GM06990 (cell line): ENCODE results near the gene RANBP17.
"Not testable (repeated sequence)": the region's sequence is repeated elsewhere in the genome, so short reads cannot be mapped to it uniquely, and the experiment has no call there.

ENCODE experiments used
- DNase-seq: peaks from one replicate; pipeline ENCODE4 v3.0.0-alpha.2; 2011; ENCODE audit not compliant: insufficient read length; ENCODE audit errors: extremely low read depth
- H3K27me3 ChIP-seq: replicated peaks from 2 replicates; pipeline ENCODE4 v1.6.0; 2011; ENCODE audit warnings: low read length; ENCODE audit not compliant: control insufficient read depth, insufficient read depth
- H3K36me3 ChIP-seq: 2 replicates; pipeline ENCODE4 v1.5.1; 2011; ENCODE audit warnings: low read length; ENCODE audit not compliant: control insufficient read depth, insufficient read depth
- H3K4me3 ChIP-seq: replicated peaks from 2 replicates; pipeline ENCODE4 v1.5.1; 2011; ENCODE audit warnings: low read depth, mild to moderate bottlenecking, control low read depth, low read length
- TF ChIP-seq, protein P1 (sequence below): IDR thresholded peaks from 2 replicates; pipeline ENCODE4 v1.5.1; 2011; ENCODE audit warnings: low read length, control low read depth, mild to moderate bottlenecking, inconsistent platforms; ENCODE audit not compliant: insufficient read depth, poor library complexity, severe bottlenecking

The RANBP17 gene

DNA sequence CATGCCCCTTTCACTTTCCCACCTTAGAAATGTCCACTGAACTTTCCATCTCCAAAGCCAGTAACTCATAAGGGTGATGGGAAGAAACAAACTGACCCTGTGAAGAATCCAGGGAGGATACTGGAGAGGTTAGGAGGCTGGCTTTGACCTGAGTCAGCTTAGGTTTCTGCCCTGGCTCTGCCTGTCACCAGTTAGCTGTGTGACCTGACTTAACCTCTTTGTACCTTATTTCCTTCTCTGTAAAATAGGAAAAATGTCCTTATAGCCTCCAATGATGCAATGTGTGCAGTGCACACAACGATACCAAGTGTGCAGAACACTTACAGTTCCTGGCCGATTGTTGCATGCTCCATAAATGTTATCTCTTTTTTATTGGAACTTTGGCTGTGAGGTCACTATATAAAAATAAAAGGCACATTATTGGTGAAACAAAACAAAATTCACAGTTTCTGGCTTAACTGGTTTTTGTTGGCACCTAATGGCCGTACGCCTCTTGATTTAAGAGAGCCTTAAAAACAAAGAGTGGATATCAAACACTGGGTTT lies 40.5 kb upstream of the RANBP17 start:
- no peaks in the 10 kb centered on the region; the same call in 1 of the 2 replicates for H3K27me3 ChIP-seq
- TF ChIP-seq, protein P1, sequence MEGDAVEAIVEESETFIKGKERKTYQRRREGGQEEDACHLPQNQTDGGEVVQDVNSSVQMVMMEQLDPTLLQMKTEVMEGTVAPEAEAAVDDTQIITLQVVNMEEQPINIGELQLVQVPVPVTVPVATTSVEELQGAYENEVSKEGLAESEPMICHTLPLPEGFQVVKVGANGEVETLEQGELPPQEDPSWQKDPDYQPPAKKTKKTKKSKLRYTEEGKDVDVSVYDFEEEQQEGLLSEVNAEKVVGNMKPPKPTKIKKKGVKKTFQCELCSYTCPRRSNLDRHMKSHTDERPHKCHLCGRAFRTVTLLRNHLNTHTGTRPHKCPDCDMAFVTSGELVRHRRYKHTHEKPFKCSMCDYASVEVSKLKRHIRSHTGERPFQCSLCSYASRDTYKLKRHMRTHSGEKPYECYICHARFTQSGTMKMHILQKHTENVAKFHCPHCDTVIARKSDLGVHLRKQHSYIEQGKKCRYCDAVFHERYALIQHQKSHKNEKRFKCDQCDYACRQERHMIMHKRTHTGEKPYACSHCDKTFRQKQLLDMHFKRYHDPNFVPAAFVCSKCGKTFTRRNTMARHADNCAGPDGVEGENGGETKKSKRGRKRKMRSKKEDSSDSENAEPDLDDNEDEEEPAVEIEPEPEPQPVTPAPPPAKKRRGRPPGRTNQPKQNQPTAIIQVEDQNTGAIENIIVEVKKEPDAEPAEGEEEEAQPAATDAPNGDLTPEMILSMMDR: no peak
- DNase-seq: no peak
- no peaks in the 10 kb centered on the region for H3K36me3 ChIP-seq
- H3K4me3 ChIP-seq: no peak overlapping the region

DNA sequence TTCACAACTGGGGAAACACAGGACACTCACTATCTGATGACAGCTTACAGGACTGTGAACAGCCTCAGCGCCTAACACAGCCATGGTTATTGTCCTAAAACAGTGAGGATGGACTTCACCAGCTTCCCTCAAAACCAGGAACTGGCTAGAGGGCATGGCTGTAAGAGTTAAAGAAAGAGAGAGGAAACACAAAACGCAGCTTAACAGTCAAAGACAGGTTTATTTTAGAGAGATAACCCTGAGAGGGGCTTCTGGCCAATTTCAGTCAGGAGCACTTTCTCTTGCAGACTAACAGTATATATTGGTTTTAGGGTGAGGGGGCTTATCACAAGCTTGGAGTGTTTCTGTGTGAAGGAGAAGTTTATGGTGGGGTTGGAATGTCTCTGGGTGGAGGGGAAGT lies 35.7 kb upstream of the RANBP17 start:
- H3K27me3 ChIP-seq: no peaks in the 10 kb centered on the region; the same call in 1 of the 2 replicates
- no peaks in the 10 kb centered on the region for H3K36me3 ChIP-seq
- DNase-seq: no peak
- TF ChIP-seq, protein P1: no peak
- no peak overlapping the region for H3K4me3 ChIP-seq

DNA sequence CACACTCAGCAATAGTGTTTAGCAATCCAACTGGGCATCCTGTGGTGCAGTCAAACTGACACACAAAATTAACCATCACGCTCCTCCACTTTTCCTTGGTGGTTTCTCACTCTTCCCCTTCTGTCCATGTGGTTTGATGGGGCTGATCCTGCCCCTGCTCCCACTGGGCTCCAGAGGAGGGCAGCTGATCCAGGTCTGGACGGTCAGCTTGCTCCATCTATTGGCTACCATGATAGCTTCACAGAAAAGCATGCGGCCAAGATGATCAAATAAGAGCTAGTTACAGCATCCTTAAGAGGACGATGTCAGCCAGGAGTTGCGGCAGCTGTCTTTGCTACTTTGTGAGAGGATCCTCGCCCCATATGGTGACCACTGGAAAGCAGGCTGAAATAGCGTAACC lies 29.6 kb upstream of the RANBP17 start:
- H3K27me3 ChIP-seq: no peaks in the 10 kb centered on the region; the same call in 1 of the 2 replicates
- no peak overlapping the region for H3K4me3 ChIP-seq
- no peaks in the 10 kb centered on the region for H3K36me3 ChIP-seq
- no peak for DNase-seq
- TF ChIP-seq, protein P1: no peak

DNA sequence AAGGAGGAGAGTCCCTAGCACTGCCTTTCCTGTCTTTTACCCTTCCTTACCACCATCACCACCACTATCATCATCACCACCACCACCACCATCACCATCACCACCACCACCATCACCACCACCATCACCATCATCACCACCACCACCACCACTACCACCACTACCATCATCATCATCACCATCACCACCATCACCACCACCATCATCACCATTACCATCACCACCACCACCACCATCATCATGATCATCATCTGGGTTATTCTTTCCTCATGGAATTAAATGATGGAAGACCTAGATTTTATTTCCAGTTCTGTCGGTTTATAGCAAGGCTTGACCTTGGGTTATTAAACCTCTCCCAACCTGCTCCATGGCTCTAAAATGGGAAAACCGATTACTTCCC lies 27.8 kb upstream of the RANBP17 start:
- not testable (repeated sequence) for DNase-seq, H3K4me3 ChIP-seq, H3K27me3 ChIP-seq, H3K36me3 ChIP-seq

DNA sequence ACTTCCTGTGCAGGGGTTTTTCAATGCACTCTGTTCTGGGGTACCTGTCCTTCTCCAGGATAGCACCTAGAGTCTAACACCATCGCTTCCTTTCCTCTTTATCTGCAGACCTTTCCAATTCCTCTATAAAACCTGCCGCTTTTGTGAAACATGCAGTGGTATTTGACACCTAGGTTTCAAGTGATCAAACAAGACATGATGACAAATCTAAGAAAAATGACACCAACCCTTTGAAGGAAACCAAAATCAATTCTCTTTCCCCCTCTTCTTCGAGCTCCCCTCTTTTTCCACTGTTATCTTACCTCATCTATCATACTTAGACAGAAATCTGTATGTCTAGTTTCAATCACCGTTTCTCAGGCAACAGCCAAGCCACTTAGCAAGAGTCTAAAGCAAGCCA lies 25.6 kb upstream of the RANBP17 start:
- Histone ChIP-seq H3K36me3 (no peaks in the 10 kb centered on the region), H3K4me3 (no peak overlapping the region), H3K27me3 (no peaks in the 10 kb centered on the region)
- no peak for DNase-seq
- TF ChIP-seq, protein P1: no peak

DNA sequence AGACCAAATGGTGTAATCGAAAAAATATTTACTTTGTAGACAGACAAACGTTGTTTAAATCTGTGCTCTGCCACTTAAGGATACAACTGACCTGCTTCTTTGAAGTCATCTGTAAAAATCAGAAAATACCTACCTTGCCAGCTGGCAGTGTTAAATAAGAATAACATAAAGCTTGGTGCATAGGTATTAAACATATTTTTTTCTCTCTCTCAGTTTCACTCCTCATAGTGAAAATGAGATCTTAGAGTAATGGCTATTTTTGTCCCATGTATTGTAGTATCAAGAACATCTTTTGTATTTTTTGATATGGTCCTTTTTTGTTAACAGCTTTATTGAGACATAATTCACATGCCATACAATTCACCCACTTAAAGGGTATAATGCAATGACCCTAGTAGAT lies 17.9 kb upstream of the RANBP17 start:
- H3K27me3 ChIP-seq: no peaks in the 10 kb centered on the region
- TF ChIP-seq, protein P1: no peak
- DNase-seq: no peak
- H3K36me3 ChIP-seq: no peaks in the 10 kb centered on the region
- H3K4me3 ChIP-seq: no peak overlapping the region
